DOHH2 (cell line): ENCODE measurements around the gene MEGF11.

Source experiments
- CTCF ChIP-seq: fragments of 200-600 bp; sonication (generic); IDR thresholded peaks from one replicate; pipeline ENCODE4 v1.5.1; 2014; ENCODE audit warnings: antibody characterized with exemption, mild to moderate bottlenecking, low read depth, low read length; ENCODE audit not compliant: poor library complexity, severe bottlenecking
- EZH2phosphoT487 ChIP-seq: fragments of 200-600 bp; sonication (generic); IDR thresholded peaks from 2 replicates; pipeline ENCODE4 v1.6.1; 2017; ENCODE audit warnings: borderline replicate concordance, mild to moderate bottlenecking, antibody characterized with exemption, low read length, moderate library complexity, mixed read lengths

- no peak for TF ChIP-seq CTCF
- TF ChIP-seq EZH2phosphoT487 = no peak
Measured at GRCh38 chr15:66032006-66032405, 221.5 kb downstream of the MEGF11 start.
